K562 (cell line): ENCODE measurements around the gene LUC7L. TPM values are rescaled to one million over a fixed set of nuclear protein-coding genes. Genes with fewer than 3 reads are reported as not detected.

Experiments used
- ADNP ChIP-seq: fragments of 200-800 bp; sonication (Bioruptor generic); IDR thresholded peaks from 2 replicates; pipeline ENCODE4 v1.6.1; 2016; ENCODE audit warnings: missing genetic modification characterization, missing compliant biosample characterization
- ARID1B ChIP-seq: fragments of 450-650 bp; IDR thresholded peaks from 2 replicates; pipeline ENCODE4 v1.6.1; 2016; ENCODE audit warnings: antibody characterized with exemption, mild to moderate bottlenecking, inconsistent platforms
- CBX5 ChIP-seq: IDR thresholded peaks from 2 replicates; pipeline ENCODE4 v1.6.1; 2014; ENCODE audit warnings: low read depth, borderline replicate concordance
- CREB1 ChIP-seq, 2 experiments: sonication (generic) in 1 of 2; formaldehyde crosslinking in 1 of 2; IDR thresholded peaks; 2 replicates each; pipeline versions ENCODE4 v1.6.1 to v1.8.0; 2012 to 2022; ENCODE audit warnings: inconsistent platforms in 1 of 2, mild to moderate bottlenecking in 1 of 2, missing genetic modification reagents in 1 of 2, moderate library complexity in 1 of 2
- DPF2 ChIP-seq: fragments of 450-650 bp; IDR thresholded peaks from 2 replicates; pipeline ENCODE4 v1.6.1; 2016
- EGR1 ChIP-seq: fragments of 450-650 bp; conservative IDR thresholded peaks from 2 replicates; pipeline ENCODE4 v1.6.1; 2017; ENCODE audit warnings: mild to moderate bottlenecking
- FUS ChIP-seq: fragments of 200-400 bp; formaldehyde crosslinking; optimal IDR thresholded peaks from 2 replicates; pipeline ENCODE3; 2017; ENCODE audit warnings: low read depth, low read length
- HNRNPL ChIP-seq: fragments of 200-400 bp; formaldehyde crosslinking; IDR thresholded peaks from 2 replicates; pipeline ENCODE4 v1.6.1; 2017; ENCODE audit warnings: low read depth, mild to moderate bottlenecking, low read length
- KDM2B ChIP-seq: fragments of 250-450 bp; sonication (Bioruptor Pico); IDR thresholded peaks from 2 replicates; pipeline ENCODE4 v1.8.0; 2021; ENCODE audit warnings: mild to moderate bottlenecking, moderate library complexity
- MCM2 ChIP-seq: fragments of 450-650 bp; IDR thresholded peaks from 2 replicates; pipeline ENCODE4 v1.6.1; 2017; ENCODE audit warnings: low read depth, mild to moderate bottlenecking
- NFIX ChIP-seq: fragments of 250-450 bp; sonication (Bioruptor Pico); IDR thresholded peaks from 2 replicates; pipeline ENCODE4 v1.4.0; 2020; ENCODE audit warnings: low read depth, mild to moderate bottlenecking, moderate library complexity
- POLR2G ChIP-seq: fragments of 200-400 bp; formaldehyde crosslinking; IDR thresholded peaks from 2 replicates; pipeline ENCODE4 v1.6.1; 2017; ENCODE audit warnings: low read depth, mild to moderate bottlenecking, antibody characterized with exemption, low read length, moderate library complexity
- PTTG1 ChIP-seq: fragments of 450-650 bp; IDR thresholded peaks from 2 replicates; pipeline ENCODE4 v1.6.1; 2016; ENCODE audit warnings: low read depth, mild to moderate bottlenecking, missing genetic modification characterization, missing compliant biosample characterization
- SAP30 ChIP-seq: fragments of 200-600 bp; sonication (generic); IDR thresholded peaks from 2 replicates; pipeline ENCODE4 v1.6.1; 2012; ENCODE audit warnings: borderline replicate concordance, low read depth, mild to moderate bottlenecking, moderate library complexity, low read length, control low read depth, inconsistent platforms; ENCODE audit not compliant: insufficient read depth, poor library complexity, severe bottlenecking
- SIN3A ChIP-seq, 2 experiments: fragments of 150-350 bp in 1 of 2; IDR thresholded peaks; 2 replicates each; pipeline ENCODE4 v1.6.1; 2011 to 2016; ENCODE audit warnings: borderline replicate concordance in 2 of 2, low read depth in 2 of 2, low read length in 2 of 2, mild to moderate bottlenecking in 2 of 2, moderate library complexity in 2 of 2; ENCODE audit not compliant: control insufficient read depth in 1 of 2
- SIRT6 ChIP-seq: IDR thresholded peaks from one replicate; pipeline ENCODE4 v1.6.1; 2012; ENCODE audit warnings: low read depth, mild to moderate bottlenecking, control low read depth, inconsistent platforms, low read length, moderate library complexity
- SRSF3 ChIP-seq: fragments of 200-400 bp; formaldehyde crosslinking; IDR thresholded peaks from 2 replicates; pipeline ENCODE4 v1.6.1; 2016; ENCODE audit warnings: mild to moderate bottlenecking, low read length, moderate library complexity; ENCODE audit not compliant: insufficient read depth
- STAG1 ChIP-seq: sonication (generic); formaldehyde crosslinking; IDR thresholded peaks from 2 replicates; pipeline ENCODE4 v1.5.0; 2020; ENCODE audit warnings: missing genetic modification reagents, borderline replicate concordance
- TCFL5 ChIP-seq: fragments of 250-450 bp; sonication (Bioruptor Pico); conservative IDR thresholded peaks from 2 replicates; pipeline ENCODE4 v1.6.1; 2021; ENCODE audit warnings: mild to moderate bottlenecking, moderate library complexity, matching md5 sums
- ZNF695 ChIP-seq: fragments of 450-650 bp; formaldehyde crosslinking; IDR thresholded peaks from 2 replicates; pipeline ENCODE4 v1.4.0; 2020; ENCODE audit warnings: mild to moderate bottlenecking, moderate library complexity
- ZNF780A ChIP-seq: fragments of 250-450 bp; sonication (Bioruptor Pico); IDR thresholded peaks from 2 replicates; pipeline ENCODE4 v1.5.0; 2021; ENCODE audit warnings: mild to moderate bottlenecking
- polyA plus RNA-seq, 8 experiments: library from polyadenylated mRNA; depleted of rRNA in 4 of 8; stranded (reverse) in 5 of 8; unstranded in 3 of 8; fragments of >200 nt; fragmentation: Nextera tagmentation in 2 of 8; fragmentation: Illumina TruSeq in 1 of 8; extraction: Ambion mirVana in 2 of 8; extraction: Trizol in 1 of 8; gene quantifications; 2 replicates each; pipeline versions ENCODE4 v1.2.1 to v1.2.3, GENCODE V29; 2011 to 2014; ENCODE audit warnings: inconsistent platforms in 1 of 8, missing spikeins in 1 of 8
- total RNA-seq, 7 experiments: library from RNA; depleted of rRNA in 6 of 7; stranded (reverse); fragments of >200 nt in 6 of 7; fragmentation: Illumina TruSeq in 2 of 7; extraction: Trizol in 2 of 7; gene quantifications; 2 replicates each; pipeline versions ENCODE4 v1.2.1 to v1.2.3, GENCODE V29; 2011 to 2021; ENCODE audit warnings: low replicate concordance in 1 of 7
- TF ChIP-seq, protein P1 (sequence below): fragments of 200-800 bp; sonication (Bioruptor generic); IDR thresholded peaks from 2 replicates; pipeline ENCODE4 v1.6.1; 2016; ENCODE audit warnings: missing genetic modification characterization, missing compliant biosample characterization
- TF ChIP-seq, protein P2 (sequence below): fragments of 250-450 bp; sonication (Bioruptor Pico); IDR thresholded peaks from 2 replicates; pipeline ENCODE4 v1.8.0; 2022; ENCODE audit warnings: inconsistent platforms, mild to moderate bottlenecking, moderate library complexity, borderline replicate concordance

The LUC7L gene
- total and polyA plus RNA-seq, 9 of the 15 experiments (the other 6 are each of a cell fraction or from before 2014, with no cell fraction given) = 1.7 to 93.3 (median 59.5) TPM

DNA sequence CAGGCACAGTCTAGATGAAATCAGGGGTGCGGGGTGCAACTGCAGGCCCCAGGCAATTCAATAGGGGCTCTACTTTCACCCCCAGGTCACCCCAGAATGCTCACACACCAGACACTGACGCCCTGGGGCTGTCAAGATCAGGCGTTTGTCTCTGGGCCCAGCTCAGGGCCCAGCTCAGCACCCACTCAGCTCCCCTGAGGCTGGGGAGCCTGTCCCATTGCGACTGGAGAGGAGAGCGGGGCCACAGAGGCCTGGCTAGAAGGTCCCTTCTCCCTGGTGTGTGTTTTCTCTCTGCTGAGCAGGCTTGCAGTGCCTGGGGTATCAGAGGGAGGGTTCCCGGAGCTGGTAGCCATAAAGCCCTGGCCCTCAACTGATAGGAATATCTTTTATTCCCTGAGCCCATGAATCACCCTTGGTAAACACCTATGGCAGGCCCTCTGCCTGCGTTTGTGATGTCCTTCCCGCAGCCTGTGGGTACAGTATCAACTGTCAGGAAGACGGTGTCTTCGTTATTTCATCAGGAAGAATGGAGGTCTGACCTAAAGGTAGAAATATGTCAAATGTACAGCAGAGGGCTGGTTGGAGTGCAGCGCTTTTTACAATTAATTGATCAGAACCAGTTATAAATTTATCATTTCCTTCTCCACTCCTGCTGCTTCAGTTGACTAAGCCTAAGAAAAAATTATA lies 51.1 kb downstream of the LUC7L start (continued):
- TF ChIP-seq, protein P1, sequence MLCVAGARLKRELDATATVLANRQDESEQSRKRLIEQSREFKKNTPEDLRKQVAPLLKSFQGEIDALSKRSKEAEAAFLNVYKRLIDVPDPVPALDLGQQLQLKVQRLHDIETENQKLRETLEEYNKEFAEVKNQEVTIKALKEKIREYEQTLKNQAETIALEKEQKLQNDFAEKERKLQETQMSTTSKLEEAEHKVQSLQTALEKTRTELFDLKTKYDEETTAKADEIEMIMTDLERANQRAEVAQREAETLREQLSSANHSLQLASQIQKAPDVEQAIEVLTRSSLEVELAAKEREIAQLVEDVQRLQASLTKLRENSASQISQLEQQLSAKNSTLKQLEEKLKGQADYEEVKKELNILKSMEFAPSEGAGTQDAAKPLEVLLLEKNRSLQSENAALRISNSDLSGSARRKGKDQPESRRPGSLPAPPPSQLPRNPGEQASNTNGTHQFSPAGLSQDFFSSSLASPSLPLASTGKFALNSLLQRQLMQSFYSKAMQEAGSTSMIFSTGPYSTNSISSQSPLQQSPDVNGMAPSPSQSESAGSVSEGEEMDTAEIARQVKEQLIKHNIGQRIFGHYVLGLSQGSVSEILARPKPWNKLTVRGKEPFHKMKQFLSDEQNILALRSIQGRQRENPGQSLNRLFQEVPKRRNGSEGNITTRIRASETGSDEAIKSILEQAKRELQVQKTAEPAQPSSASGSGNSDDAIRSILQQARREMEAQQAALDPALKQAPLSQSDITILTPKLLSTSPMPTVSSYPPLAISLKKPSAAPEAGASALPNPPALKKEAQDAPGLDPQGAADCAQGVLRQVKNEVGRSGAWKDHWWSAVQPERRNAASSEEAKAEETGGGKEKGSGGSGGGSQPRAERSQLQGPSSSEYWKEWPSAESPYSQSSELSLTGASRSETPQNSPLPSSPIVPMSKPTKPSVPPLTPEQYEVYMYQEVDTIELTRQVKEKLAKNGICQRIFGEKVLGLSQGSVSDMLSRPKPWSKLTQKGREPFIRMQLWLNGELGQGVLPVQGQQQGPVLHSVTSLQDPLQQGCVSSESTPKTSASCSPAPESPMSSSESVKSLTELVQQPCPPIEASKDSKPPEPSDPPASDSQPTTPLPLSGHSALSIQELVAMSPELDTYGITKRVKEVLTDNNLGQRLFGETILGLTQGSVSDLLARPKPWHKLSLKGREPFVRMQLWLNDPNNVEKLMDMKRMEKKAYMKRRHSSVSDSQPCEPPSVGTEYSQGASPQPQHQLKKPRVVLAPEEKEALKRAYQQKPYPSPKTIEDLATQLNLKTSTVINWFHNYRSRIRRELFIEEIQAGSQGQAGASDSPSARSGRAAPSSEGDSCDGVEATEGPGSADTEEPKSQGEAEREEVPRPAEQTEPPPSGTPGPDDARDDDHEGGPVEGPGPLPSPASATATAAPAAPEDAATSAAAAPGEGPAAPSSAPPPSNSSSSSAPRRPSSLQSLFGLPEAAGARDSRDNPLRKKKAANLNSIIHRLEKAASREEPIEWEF (CRISPR knock-in tag) = no peak
- no peak for TF ChIP-seq ADNP
- TF ChIP-seq POLR2G = peak; percentile 63
- TF ChIP-seq SIRT6 = no peak
- peak; percentile 75 for TF ChIP-seq ARID1B
- TF ChIP-seq EGR1 = no peak
- TF ChIP-seq NFIX (CRISPR knock-in tag) = no peak
- no peak for TF ChIP-seq SRSF3
- no peak for TF ChIP-seq ZNF780A (CRISPR knock-in tag)
- no peak for TF ChIP-seq TCFL5
- 0 out of 2 replicates have a peak, but pooled peaks have one; percentile 44 for TF ChIP-seq DPF2
- no peak for TF ChIP-seq PTTG1 (tag)
- TF ChIP-seq, protein P2, sequence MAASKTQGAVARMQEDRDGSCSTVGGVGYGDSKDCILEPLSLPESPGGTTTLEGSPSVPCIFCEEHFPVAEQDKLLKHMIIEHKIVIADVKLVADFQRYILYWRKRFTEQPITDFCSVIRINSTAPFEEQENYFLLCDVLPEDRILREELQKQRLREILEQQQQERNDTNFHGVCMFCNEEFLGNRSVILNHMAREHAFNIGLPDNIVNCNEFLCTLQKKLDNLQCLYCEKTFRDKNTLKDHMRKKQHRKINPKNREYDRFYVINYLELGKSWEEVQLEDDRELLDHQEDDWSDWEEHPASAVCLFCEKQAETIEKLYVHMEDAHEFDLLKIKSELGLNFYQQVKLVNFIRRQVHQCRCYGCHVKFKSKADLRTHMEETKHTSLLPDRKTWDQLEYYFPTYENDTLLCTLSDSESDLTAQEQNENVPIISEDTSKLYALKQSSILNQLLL (CRISPR knock-in tag) = no peak
- no peak for TF ChIP-seq SAP30
- TF ChIP-seq ZNF695 = no peak
- TF ChIP-seq FUS = no peak
- TF ChIP-seq MCM2 = no peak
- 0 out of 4 replicates have a peak, but pooled peaks of 1 of the 2 experiments have one; percentile 15 for TF ChIP-seq SIN3A (IDR thresholded peaks at IDR 0.05; ENCODE audit: borderline replicate concordance in 2 of 2, control insufficient read depth in 1 of 2, low read depth in 2 of 2, low read length in 2 of 2)
- no peak for TF ChIP-seq STAG1 (CRISPR knock-in tag)
- no peak for TF ChIP-seq CREB1 (IDR thresholded peaks at IDR 0.05)
- no peak for TF ChIP-seq CREB1 (CRISPR knock-in tag; IDR thresholded peaks at IDR 0.05)
- no peak for TF ChIP-seq HNRNPL
- TF ChIP-seq KDM2B (CRISPR knock-in tag) = no peak
- TF ChIP-seq CBX5 = no peak
